ENCODE results near the gene UNC45A.

- TF ChIP-seq CTCF (IDR thresholded peaks at IDR 0.05) (no peak), POLR2A (IDR thresholded peaks at IDR 0.05) (no peak)
Observed at GRCh38 chr15:90913398-90913944, 21.6 kb upstream of the UNC45A start.
